Measurements from ENCODE around the gene LRRC36. TPM values are rescaled to one million over a fixed set of nuclear protein-coding genes. Genes with fewer than 3 reads are reported as not detected.

The LRRC36 gene
- total RNA-seq, 1 experiment from 2014 or later = not detected

DNA sequence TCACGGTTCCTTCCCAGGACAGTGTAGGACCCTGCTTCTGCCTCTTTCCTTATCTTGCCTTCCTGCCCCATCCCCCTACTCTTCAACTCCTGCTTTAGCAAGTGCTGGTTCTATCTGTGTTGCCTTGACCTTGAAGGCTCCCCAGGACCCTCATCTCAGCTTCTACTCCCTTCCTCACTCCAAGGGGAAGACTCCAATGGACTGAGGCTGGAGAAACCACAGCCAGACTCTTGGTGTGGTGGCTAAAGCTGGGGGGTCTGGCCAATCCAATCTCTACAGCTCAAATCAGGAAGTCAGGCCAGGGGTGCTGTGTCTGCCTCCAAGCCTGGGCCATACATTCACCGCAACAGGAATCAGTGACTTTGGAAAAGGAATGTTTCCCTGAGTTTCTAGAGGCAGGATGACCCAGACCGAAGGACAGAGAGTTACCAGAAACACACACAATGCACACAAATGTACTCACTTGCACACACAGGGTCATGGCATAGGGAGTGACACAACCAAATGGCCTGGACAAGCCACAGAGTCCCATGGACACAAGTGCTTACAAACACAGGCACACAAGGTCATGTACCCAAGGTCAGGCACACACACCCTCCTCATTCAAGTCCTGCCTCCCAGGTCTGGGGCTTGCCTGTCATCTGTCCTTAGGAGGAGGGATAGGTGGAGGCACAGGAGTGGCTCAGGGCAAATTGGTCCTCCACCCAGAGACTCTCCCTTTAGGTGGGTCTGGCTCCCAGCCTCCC lies 102.6 kb downstream of the LRRC36 start:
- no peaks in the 10 kb centered on the region for H3K36me3 ChIP-seq (ENCODE audit: control insufficient read depth in 1 of 2, insufficient read depth in 2 of 2, low read length in 2 of 2)
- peaks cover 6 to 44% of the 10 kb centered on the region in 2 experiments; a peak in 3 of 4 replicates for H3K4me1 ChIP-seq (ENCODE audit: control insufficient read depth in 1 of 2, insufficient read depth in 2 of 2, low read length in 2 of 2)
- H3K4me2 ChIP-seq (ENCODE audit: low read length) = peak overlapping the region; percentile 96
- no peaks in the 10 kb centered on the region for H3K27me3 ChIP-seq (ENCODE audit: insufficient read depth, low read length)
- intact Hi-C loops (cut with micrococcal nuclease) = no loop called here
- no peaks in the 10 kb centered on the region for H3K79me2 ChIP-seq (ENCODE audit: insufficient read depth, low read length)
- ChIA-PET RAD21 (ENCODE audit: low non-redundant PET in 1 of 2, low total read pairs in 2 of 2, uncharacterized antibody in 2 of 2, unreplicated experiment in 2 of 2) (interaction anchor here (1.3 to 1.9 kb wide), 2 partner anchors 19 to 36 kb away, joined by 7 to 11 read pairs; no protein-coding TSS in a partner anchor), POLR2A (interaction anchor here (1.3 kb wide), 1 partner anchor 50 kb away, joined by 3 read pairs; no protein-coding TSS in a partner anchor), CTCF (interaction anchor here (1.1 to 3.7 kb wide), 7 partner anchors 11 to 231 kb away, joined by 3 to 41 read pairs (median 6); partner anchors contain the start of genes ACD, ATP6V0D1 and ZDHHC1)
- 0 out of 4 replicates have a peak overlapping the region, but pooled peaks of 1 of the 2 experiments have one; percentile 71 for H3K4me3 ChIP-seq (replicated peaks in 1 of 2; ENCODE audit: low read depth in 1 of 2, low read length in 2 of 2)
- no peaks in the 10 kb centered on the region for H3K9me2 ChIP-seq (ENCODE audit: insufficient read depth)
- TSS peak; percentile 43 for BruUV-seq (replicated peaks)
- no peak overlapping the region for H2AFZ ChIP-seq (ENCODE audit: low read depth, low read length, poor library complexity, severe bottlenecking)
- DNase-seq (ENCODE audit: low read depth, low spot score) = no peak
- TF ChIP-seq EGR1 (IDR thresholded peaks at IDR 0.05; ENCODE audit: low read depth) = no peak
- TF ChIP-seq, protein P1, sequence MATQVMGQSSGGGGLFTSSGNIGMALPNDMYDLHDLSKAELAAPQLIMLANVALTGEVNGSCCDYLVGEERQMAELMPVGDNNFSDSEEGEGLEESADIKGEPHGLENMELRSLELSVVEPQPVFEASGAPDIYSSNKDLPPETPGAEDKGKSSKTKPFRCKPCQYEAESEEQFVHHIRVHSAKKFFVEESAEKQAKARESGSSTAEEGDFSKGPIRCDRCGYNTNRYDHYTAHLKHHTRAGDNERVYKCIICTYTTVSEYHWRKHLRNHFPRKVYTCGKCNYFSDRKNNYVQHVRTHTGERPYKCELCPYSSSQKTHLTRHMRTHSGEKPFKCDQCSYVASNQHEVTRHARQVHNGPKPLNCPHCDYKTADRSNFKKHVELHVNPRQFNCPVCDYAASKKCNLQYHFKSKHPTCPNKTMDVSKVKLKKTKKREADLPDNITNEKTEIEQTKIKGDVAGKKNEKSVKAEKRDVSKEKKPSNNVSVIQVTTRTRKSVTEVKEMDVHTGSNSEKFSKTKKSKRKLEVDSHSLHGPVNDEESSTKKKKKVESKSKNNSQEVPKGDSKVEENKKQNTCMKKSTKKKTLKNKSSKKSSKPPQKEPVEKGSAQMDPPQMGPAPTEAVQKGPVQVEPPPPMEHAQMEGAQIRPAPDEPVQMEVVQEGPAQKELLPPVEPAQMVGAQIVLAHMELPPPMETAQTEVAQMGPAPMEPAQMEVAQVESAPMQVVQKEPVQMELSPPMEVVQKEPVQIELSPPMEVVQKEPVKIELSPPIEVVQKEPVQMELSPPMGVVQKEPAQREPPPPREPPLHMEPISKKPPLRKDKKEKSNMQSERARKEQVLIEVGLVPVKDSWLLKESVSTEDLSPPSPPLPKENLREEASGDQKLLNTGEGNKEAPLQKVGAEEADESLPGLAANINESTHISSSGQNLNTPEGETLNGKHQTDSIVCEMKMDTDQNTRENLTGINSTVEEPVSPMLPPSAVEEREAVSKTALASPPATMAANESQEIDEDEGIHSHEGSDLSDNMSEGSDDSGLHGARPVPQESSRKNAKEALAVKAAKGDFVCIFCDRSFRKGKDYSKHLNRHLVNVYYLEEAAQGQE (IDR thresholded peaks at IDR 0.05; ENCODE audit: low read depth) = no peak
- TF ChIP-seq, protein P2, sequence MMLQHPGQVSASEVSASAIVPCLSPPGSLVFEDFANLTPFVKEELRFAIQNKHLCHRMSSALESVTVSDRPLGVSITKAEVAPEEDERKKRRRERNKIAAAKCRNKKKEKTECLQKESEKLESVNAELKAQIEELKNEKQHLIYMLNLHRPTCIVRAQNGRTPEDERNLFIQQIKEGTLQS (IDR thresholded peaks at IDR 0.05) = no peak
- no peak for TF ChIP-seq POLR2A (IDR thresholded peaks at IDR 0.05; ENCODE audit: borderline replicate concordance, extremely low read depth, insufficient read depth, insufficient read length)
- TF ChIP-seq CEBPB (IDR thresholded peaks at IDR 0.05; ENCODE audit: low read depth) = no peak
- no peak for TF ChIP-seq EZH2 (IDR thresholded peaks at IDR 0.05)
- TF ChIP-seq POLR2AphosphoS5 (IDR thresholded peaks at IDR 0.05; ENCODE audit: low read depth, low read length) = no peak
- TF ChIP-seq SRF (IDR thresholded peaks at IDR 0.05; ENCODE audit: low read depth) = no peak
- no peak for TF ChIP-seq EZH2phosphoT487 (IDR thresholded peaks at IDR 0.05; ENCODE audit: borderline replicate concordance)
- TF ChIP-seq, protein P3, sequence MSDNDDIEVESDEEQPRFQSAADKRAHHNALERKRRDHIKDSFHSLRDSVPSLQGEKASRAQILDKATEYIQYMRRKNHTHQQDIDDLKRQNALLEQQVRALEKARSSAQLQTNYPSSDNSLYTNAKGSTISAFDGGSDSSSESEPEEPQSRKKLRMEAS (IDR thresholded peaks at IDR 0.05) = no peak
- TF ChIP-seq YY1 (IDR thresholded peaks at IDR 0.05; ENCODE audit: extremely low read depth, insufficient replicate concordance, low read depth, low read length) = no peak
- no peak for TF ChIP-seq SP1 (IDR thresholded peaks at IDR 0.05; ENCODE audit: low read depth)
- no peak for TF ChIP-seq SIN3A (IDR thresholded peaks at IDR 0.05; ENCODE audit: low read depth)
- no peak for TF ChIP-seq CBX3 (IDR thresholded peaks at IDR 0.05; ENCODE audit: low read depth)
- no peak for TF ChIP-seq JUND (IDR thresholded peaks at IDR 0.05)
- TF ChIP-seq TCF7L2 (IDR thresholded peaks at IDR 0.05; ENCODE audit: borderline replicate concordance, extremely low read depth, insufficient read depth, insufficient read length) = no peak
- no peak for TF ChIP-seq RAD21 (IDR thresholded peaks at IDR 0.05; ENCODE audit: low read depth)
- TF ChIP-seq, protein P4, sequence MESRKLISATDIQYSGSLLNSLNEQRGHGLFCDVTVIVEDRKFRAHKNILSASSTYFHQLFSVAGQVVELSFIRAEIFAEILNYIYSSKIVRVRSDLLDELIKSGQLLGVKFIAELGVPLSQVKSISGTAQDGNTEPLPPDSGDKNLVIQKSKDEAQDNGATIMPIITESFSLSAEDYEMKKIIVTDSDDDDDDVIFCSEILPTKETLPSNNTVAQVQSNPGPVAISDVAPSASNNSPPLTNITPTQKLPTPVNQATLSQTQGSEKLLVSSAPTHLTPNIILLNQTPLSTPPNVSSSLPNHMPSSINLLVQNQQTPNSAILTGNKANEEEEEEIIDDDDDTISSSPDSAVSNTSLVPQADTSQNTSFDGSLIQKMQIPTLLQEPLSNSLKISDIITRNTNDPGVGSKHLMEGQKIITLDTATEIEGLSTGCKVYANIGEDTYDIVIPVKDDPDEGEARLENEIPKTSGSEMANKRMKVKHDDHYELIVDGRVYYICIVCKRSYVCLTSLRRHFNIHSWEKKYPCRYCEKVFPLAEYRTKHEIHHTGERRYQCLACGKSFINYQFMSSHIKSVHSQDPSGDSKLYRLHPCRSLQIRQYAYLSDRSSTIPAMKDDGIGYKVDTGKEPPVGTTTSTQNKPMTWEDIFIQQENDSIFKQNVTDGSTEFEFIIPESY (IDR thresholded peaks at IDR 0.05; ENCODE audit: extremely low read depth, insufficient replicate concordance, low read length) = no peak
- TF ChIP-seq ZNF274 (IDR thresholded peaks at IDR 0.05; ENCODE audit: low read depth, low read length) = no peak
- H3K9me3 ChIP-seq (ENCODE audit: control insufficient read depth in 1 of 2, insufficient read depth in 1 of 2, low read depth in 1 of 2, low read length in 2 of 2) = no peaks in the 10 kb centered on the region
- no peaks in the 10 kb centered on the region for H4K20me1 ChIP-seq (ENCODE audit: insufficient read depth)
- no peak overlapping the region for H3K27ac ChIP-seq (ENCODE audit: low read depth, low read length)
- no peak for ATAC-seq
- H3K9ac ChIP-seq (ENCODE audit: low read length) = peak overlapping the region; percentile 77
